HFF-Myc (cell line): ENCODE data around the gene ZFYVE26.

Experiments
- DNase-seq: peaks from one replicate; pipeline ENCODE4 v3.0.0-alpha.2; 2011; ENCODE audit warnings: low read depth; ENCODE audit errors: extremely low read depth
- H3K4me3 ChIP-seq: replicated peaks from 2 replicates; pipeline ENCODE4 v1.5.1; 2011; ENCODE audit warnings: low read depth, mild to moderate bottlenecking, control low read depth, low read length
- CTCF ChIP-seq: IDR thresholded peaks from 2 replicates; pipeline ENCODE4 v1.5.1; 2012; ENCODE audit warnings: mild to moderate bottlenecking, low read depth, low read length, control low read depth; ENCODE audit errors: missing control alignments

Gene ZFYVE26

GRCh38 chr14:67815573-67816225, 691 bp downstream of the ZFYVE26 start:
- peak overlapping the region; percentile 85 for H3K4me3 ChIP-seq
- TF ChIP-seq CTCF = no peak
- DNase-seq = no peak

- no peak for DNase-seq
- TF ChIP-seq CTCF = no peak
- H3K4me3 ChIP-seq = peak overlapping the region; percentile 85
These were observed 1.6 kb downstream of the ZFYVE26 start for GRCh38 chr14:67814821-67815220.

GRCh38 chr14:67806246-67806645, 10.1 kb downstream of the ZFYVE26 start:
- DNase-seq = no peak
- no peak for TF ChIP-seq CTCF
- no peak overlapping the region for H3K4me3 ChIP-seq

- no peak overlapping the region for H3K4me3 ChIP-seq
- DNase-seq = no peak
- TF ChIP-seq CTCF = no peak
These were observed 15.6 kb downstream of the ZFYVE26 start for GRCh38 chr14:67800743-67801142.

GRCh38 chr14:67798731-67799130, 17.7 kb downstream of the ZFYVE26 start:
- H3K4me3 ChIP-seq = no peak overlapping the region
- DNase-seq = no peak
- TF ChIP-seq CTCF = no peak

GRCh38 chr14:67787673-67788072, 28.7 kb downstream of the ZFYVE26 start:
- DNase-seq = no peak
- no peak overlapping the region for H3K4me3 ChIP-seq
- no peak for TF ChIP-seq CTCF
